WI38 (cell line): ENCODE results near the gene MAP3K14.

ENCODE experiments used
- H3K4me3 ChIP-seq: 2 replicates; pipeline ENCODE4 v1.5.1; 2011; ENCODE audit warnings: low read depth, mild to moderate bottlenecking, control low read depth, low read length
- TF ChIP-seq, protein P1 (sequence below): IDR thresholded peaks from 2 replicates; pipeline ENCODE4 v1.5.1; 2012; ENCODE audit warnings: low read depth, mild to moderate bottlenecking, control low read depth, low read length

Gene MAP3K14

DNA sequence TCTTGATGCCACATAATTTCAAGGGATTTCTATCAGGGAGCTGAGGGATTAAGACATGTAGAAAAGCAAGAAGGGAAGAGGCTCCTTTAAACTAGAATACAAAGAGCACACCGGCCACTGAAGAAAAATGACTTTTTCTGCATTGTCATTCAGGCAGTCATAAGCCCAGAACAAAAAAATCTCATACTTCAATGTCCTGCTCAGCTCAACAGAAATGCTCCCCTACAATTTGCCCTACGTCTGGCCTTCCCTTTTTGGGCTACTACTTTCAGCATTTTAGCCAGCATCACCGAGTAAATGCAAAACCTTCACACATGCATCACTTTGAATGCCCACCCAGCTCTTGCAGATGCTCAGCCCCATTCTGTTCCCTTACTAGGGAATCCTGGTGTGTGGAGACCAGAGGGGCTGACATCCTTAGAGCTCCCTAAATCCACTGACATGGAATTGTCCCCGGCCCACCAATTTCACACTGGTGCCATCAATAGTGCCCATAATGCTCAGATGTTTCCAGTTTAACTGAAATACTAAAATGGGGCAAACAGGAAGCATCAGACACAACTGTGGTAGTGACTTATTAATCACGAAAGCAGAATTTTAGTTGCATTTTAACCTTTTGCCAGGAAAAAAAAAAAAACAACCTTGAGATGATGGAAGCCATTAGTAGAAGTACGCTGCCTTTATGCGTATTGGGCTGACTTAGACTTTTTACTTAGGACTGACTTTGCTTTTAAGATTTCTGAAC lies 2.7 kb downstream of the MAP3K14 start:
- TF ChIP-seq, protein P1, sequence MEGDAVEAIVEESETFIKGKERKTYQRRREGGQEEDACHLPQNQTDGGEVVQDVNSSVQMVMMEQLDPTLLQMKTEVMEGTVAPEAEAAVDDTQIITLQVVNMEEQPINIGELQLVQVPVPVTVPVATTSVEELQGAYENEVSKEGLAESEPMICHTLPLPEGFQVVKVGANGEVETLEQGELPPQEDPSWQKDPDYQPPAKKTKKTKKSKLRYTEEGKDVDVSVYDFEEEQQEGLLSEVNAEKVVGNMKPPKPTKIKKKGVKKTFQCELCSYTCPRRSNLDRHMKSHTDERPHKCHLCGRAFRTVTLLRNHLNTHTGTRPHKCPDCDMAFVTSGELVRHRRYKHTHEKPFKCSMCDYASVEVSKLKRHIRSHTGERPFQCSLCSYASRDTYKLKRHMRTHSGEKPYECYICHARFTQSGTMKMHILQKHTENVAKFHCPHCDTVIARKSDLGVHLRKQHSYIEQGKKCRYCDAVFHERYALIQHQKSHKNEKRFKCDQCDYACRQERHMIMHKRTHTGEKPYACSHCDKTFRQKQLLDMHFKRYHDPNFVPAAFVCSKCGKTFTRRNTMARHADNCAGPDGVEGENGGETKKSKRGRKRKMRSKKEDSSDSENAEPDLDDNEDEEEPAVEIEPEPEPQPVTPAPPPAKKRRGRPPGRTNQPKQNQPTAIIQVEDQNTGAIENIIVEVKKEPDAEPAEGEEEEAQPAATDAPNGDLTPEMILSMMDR = no peak
- H3K4me3 ChIP-seq = peak overlapping the region; percentile 74; the same call in 1 of the 2 replicates

DNA sequence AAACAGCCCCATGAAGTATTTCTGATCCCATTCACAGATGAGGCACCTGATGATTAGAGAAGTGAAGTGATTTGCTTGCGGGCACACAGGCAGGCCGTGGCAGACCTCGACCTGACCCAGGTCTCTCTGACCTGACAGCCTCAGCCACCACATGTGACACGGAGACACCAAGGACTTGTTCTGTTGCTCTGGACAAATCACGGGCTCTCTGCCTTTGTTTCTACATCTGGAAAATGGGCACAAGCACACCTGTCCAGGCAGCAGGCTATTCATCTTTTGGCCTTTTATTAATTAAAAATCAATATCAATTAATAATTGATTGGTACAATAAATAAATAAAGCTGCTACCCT lies 3.4 kb downstream of the MAP3K14 start:
- TF ChIP-seq, protein P1 = no peak
- no peak overlapping the region for H3K4me3 ChIP-seq

DNA sequence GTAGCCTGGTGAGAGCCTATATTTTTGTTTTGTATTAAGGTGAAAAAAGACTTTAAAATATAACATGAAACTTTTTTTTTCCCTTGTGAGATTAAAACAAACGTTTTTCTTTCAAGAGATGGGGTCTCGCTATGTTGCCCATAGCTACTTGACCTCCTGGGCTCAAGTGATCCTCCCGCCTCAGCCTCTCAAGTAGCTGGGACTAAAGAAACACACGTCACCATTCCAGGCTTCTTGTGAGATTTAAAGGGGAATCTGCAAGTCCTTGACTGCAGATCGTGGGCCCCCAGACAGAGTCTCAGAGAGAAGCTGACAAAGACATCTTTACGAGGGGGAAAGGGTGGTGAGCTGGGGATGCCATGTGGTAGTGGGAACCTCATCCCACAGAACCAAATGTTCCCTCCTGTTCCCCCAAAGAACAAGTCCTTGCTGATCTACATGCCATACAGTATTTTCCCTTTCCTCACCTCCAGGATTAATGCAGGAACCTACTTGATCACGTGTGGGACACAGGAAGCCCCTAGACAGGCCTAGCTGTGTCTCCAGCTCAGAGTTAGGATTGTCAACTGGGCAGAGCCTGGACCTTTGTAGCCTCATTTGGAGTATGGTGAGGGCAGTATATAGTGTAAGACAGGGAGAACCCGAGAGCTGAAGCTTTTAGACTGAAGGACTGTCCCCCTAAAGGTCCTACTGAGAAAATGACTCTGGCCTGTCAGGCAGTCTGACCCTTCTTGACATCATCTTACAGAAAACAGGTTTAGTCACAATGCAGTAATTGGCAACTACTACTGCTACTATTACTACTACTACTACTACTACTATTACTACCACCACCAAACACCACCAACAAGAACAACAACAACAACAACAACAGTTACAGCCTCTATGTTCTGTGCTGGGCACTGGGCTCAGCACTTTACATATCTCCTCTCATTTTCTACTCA lies 4.1 kb downstream of the MAP3K14 start:
- H3K4me3 ChIP-seq = no peak overlapping the region
- TF ChIP-seq, protein P1 = no peak

DNA sequence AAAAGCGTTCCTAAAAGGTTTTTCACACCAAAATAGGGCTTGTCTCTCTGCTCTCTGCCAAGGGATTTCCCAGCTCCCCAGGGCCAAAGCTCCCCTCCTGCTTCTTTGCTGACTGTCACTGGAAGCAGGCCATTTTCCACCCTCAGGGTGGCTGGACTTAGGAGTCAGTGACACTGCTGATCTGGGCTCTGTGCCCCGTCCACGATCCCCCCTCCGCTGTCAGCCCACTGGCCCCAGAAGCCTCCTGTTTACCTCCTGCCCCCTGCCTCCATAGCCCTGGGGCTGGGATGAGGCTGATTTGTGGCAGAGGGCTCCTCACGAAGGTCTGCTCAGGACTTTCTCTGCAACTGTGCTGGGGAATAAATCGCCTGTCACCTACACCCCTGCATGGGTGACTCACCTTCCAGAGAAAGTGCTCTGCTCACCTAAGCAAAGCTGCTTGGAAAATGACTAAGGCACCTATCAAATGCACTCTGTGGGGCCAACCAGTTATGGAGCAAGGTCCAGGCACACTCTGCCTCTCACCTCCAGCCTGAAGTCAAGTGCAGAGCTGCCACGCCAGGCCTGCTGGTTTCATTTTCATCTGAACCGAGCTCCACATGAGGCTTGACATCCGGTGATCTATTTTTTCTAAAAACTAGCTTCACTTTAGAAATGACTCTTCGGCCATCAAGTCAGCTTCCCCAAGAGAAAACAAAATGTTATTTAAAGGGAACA lies 4.9 kb downstream of the MAP3K14 start:
- TF ChIP-seq, protein P1 = no peak
- H3K4me3 ChIP-seq = no peak overlapping the region

DNA sequence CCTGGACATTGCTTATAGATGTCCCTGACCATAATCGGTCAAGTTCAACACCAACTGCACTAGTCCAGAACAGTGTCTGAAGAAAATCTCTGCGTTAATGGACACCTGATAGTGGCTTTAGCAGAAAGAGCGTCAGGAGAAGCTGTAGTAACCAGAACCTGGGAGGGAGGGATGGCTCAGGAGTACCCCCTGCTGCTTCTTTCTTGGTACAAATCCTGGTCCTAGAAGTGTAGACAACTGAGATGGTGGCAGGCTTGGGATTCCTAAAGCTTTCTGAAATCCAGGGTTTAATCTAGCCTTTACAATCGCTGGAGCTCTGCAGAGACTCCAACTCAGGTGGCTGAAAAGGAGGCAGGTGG lies 5.4 kb downstream of the MAP3K14 start:
- H3K4me3 ChIP-seq = no peak overlapping the region
- TF ChIP-seq, protein P1 = no peak

DNA sequence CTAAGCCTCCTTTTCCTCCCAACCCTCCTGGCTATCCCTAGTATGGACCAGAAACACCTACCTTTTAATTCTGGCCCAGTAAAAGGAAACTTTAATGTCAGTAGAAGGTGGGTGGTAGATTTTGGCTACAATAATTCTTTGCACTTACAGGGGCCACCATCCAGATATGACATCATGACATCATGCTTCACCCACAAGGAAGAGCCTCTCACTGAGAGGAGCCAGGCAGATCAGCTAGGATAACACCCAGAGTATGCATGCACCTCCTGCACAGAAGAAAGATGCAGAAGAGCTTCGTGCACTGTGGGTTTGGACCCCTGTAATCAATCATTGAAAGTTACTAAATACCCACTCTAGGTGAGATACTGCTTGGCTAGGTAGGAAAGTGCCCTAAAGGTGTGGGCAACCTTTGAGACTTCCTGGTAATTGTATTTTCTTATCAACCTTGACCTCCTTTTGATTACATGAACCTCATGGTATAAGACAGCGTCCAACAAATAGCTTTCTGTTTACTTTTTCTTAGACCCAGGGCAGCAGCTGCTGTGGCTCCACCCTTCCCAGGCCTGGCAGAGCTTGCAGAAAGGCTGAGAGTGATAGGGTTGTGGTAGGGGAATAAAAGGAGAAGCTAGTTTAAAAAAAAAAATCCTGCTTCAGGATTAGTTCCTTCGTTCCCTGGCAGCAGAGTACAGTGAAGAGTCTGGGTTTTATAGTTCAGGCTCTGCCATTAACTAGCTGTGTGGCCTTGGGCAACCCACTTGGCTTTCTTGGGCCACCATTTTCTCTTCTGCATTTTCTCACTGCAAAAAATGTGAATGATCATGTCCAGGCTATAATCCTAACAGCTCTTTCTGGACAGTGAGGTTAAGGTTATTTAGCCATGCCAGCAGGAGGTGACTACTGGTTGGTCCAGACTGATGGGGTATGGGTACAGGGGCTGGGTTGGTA lies 6.2 kb downstream of the MAP3K14 start:
- H3K4me3 ChIP-seq = no peak overlapping the region
- TF ChIP-seq, protein P1 = no peak
